Measurements from ENCODE around the gene FBXL7.

FBXL7 gene

DNA sequence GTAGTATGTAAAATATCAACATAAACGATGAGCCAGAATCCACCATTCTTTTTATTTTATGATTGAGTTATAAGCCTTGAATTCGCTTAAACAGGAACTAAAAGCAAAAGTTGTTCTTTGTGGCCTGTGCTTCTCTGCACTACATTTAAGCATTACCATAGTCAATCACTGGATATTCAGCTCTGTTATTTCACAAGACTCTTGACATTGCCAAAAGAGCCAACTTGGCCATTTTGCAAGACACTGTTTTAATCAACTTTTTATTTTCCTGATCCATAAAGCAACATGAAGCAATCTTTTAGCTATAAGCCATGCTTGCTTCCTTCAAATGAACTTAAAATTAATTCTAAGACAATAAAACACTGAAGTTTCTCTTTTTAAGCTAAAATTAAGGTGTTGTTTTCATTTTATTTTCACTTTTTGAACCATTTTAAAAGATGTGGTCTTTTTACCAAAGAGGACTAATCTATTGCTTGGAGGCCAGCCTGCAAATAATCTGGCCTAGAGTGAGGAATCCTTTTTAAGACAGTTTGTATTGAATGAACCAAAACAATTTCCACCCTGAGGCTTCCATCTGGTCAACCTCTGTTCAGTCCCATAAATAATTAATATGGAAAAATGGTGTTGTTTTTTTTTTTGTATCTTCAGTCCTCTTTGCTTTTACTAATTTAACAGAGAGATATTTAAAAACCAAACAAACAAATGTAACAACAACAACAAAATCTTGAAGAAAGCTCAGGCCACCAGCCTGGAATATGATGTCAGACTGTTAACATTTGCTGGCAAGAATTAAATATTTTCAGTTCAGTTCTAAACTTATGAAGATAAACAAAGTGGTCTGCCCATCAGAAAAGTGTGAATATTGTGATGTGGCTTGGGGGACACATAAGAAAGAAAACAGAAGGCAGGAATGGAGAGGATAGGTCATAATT lies 405.2 kb downstream of the FBXL7 start:
- no peak for DNase-seq

DNA sequence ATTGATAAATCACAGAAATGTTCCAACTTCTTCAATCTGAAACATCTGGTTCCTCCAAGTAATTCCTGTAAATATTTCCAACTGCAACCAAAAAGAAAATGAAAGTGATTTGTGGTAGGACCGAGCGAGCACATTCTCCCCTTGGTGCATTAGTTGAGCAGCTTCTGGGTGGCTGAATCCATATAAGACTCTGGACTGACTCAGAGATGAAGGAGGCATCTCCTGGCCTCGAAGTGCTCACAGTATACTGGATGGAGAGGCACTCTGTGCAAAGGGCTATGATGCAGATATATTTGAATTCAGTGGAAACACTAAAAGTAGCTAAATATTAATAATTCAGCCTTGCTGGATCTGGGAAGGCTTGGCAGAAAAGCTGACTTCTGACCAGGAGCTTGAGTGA lies 414.7 kb downstream of the FBXL7 start:
- DNase-seq = no peak

DNA sequence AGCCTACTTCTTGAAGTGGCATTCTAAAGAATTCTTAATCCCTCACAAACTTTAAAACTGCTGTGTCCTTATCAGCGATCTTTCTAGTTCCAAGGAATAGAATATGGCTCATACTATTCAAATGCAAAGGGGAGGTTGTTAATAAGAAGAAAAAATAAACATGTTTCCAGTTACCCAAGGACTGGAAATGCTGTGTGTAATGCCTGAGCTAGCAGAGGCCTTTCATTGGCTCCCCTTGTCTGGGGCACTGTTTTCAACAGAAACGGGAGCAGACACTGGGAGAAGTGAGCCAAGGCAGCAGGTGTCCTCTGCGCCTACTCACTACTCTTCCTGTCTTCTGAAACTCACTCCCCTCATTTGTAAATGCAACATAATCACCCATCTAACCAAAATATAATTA lies 426.6 kb downstream of the FBXL7 start:
- DNase-seq = no peak

DNA sequence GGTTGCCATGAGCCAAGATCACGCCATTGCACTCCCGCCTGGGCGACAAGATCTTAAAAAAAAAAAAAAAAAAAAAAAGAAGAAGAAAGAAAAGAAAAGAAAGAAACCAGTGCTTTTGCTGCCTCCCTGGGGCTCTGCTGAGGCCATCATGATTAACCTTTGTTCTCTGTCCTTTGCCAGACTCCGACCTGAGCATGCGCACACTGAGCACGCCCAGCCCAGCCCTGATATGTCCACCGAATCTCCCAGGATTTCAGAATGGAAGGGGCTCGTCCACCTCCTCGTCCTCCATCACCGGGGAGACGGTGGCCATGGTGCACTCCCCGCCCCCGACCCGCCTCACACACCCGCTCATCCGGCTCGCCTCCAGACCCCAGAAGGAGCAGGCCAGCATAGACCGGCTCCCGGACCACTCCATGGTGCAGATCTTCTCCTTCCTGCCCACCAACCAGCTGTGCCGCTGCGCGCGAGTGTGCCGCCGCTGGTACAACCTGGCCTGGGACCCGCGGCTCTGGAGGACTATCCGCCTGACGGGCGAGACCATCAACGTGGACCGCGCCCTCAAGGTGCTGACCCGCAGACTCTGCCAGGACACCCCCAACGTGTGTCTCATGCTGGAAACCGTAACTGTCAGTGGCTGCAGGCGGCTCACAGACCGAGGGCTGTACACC lies 427.9 kb downstream of the FBXL7 start:
- DNase-seq = no peak

DNA sequence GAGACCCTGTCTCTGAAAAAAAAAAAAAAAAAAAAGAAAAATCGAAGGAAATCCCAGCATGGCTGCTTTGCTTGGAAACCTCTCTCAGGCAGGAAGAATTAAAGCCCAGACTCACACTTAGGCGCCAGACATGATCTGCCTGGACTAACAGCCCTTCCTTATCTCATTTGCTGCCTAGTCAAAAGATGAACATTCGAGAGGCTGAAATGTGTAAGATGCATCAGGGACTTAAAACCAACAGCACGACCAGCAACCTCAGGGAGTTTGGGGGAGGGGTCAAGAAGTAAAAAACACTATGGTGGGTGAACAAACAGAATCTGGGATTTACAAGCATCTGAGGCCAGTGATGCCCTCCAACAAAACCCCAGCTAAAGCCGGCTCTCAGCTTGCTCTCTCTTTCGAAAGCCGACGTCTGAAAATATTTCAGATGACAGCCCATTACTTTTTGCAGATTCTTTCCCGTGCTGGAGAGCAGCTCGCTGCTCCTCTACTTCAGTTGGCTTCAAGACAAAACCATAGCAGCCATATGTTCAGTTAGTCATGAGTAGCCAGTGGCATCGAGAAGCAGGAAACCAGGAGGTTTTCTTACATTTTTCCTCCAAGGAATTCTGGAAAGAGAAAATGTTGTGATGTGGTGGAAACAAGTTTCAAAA lies 429.8 kb downstream of the FBXL7 start:
- DNase-seq = peak; percentile 6

DNA sequence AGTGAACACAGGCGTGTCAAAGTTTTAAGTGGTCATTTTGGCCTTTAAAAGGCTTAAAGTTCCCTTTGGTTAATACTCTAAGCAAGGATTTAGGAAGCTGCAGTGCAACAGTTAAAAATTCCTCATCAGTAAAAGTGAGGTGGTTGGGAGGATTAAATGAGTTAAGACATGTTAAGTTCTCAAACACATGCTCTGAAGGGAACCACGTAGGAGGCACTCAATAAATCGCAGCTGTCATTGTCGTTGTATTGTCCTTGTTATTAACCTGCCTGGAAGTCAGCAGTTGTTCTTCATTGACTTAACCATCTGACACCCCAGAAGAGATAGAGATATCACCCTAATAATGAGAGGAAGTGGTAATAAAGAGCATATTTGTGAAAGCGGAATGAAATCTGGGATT lies 432.1 kb downstream of the FBXL7 start:
- DNase-seq = peak; percentile 84

DNA sequence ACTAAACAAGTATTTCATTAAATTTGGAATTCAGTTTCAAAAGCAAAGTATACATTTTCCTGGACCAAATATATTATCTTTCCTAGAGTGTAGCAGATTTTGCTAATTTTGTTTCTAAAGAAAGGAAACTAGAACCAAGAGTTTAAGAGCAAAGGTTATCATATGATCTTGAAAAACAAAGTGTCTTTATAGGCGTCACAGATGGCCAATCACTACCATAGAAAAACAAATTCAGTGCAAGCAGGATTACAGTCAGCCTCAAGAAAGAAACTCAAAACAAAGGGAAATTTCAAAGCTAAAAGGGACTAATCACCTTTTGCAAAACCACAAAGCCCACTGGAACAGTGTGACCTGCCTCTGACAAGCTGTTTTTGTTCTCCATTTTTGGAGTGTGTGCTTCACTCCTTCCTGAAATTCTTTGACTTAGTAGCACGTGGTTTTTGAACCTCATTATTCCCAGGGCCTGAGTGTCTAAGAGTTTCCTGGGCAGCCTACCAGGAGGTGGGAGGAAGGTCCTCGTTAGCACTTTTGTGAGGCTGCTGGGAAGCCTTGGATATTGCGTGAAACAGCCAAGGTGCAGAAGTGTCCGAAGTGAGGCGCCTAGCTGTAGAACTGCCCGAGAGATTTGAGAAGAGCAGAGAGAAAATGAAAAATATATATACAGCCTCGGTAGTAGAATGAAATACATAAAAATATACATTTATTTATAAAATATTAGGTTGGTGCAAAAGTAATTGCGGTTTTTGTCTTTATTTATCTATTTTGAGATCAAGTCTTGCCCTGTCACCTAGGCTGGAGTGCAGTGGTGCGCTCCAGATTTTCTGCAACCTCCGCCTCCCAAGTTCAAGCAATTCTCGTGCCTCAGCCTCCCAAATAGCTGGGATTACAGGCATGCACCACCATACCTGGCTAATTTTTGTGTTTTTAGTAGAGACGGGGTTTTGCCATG lies 433.6 kb downstream of the FBXL7 start:
- DNase-seq = no peak

DNA sequence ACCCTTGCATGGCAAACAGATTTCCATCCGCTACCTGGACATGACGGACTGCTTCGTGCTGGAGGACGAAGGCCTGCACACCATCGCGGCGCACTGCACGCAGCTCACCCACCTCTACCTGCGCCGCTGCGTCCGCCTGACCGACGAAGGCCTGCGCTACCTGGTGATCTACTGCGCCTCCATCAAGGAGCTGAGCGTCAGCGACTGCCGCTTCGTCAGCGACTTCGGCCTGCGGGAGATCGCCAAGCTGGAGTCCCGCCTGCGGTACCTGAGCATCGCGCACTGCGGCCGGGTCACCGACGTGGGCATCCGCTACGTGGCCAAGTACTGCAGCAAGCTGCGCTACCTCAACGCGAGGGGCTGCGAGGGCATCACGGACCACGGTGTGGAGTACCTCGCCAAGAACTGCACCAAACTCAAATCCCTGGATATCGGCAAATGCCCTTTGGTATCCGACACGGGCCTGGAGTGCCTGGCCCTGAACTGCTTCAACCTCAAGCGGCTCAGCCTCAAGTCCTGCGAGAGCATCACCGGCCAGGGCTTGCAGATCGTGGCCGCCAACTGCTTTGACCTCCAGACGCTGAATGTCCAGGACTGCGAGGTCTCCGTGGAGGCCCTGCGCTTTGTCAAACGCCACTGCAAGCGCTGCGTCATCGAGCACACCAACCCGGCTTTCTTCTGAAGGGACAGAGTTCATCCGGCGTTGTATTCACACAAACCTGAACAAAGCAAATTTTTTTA lies 436.7 kb downstream of the FBXL7 start:
- no peak for DNase-seq

DNA sequence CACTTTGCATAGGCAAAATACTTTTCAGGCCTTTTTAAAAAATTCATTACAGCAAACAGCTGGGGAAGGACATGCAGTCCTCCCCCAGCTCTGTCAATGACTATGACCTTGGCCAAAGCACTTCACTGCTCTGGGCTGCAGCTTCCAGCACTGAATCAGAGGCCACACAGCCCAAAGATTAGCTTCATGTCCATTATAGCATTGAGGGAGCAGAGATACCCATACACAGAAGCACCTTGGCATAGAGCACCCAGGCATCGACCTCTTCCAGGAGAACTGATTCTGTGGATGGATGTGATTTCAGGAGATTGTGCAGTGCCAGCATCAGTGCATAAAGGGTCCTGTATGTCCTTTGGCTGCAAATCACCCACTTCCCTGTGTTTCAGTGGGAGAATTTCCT lies 437.7 kb downstream of the FBXL7 start:
- no peak for DNase-seq

DNA sequence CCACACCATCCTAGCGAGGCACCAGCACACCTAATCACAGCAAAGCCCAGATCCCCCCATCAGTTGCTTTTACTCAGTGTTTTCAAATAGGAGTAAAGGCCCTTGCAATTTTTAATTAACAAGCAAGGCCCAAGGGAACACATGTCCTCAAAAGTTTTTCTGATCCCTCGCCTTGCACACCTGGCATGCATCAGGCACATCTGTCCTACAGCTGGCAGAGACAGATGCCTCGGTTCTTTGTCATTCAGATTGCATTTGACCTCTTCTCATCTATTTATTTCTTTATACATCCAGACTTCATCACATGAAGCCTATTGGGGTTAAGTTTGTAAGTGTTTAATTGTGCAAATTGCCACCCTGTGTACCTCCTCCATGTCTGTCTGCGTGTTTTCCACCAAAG lies 438.2 kb downstream of the FBXL7 start:
- no peak for DNase-seq

DNA sequence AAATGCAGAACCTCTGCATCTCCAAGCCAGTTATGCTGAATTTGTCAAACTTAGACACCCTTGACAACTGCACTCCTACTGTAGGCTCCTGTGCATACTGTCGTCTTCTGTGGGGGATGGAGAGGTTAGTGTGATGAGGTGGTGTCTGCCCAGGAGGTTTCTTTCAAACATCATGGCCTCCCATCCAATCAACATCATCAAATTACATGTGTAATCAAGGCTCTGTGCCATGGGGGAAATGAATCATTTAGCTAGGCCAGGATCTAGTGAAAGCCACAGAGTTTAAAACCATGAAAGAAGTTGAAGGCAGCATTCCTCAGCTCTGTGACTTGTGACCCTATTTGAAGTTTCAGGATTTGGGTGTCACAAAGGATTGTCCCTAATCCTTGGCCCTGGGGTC lies 439.0 kb downstream of the FBXL7 start:
- DNase-seq = no peak

DNA sequence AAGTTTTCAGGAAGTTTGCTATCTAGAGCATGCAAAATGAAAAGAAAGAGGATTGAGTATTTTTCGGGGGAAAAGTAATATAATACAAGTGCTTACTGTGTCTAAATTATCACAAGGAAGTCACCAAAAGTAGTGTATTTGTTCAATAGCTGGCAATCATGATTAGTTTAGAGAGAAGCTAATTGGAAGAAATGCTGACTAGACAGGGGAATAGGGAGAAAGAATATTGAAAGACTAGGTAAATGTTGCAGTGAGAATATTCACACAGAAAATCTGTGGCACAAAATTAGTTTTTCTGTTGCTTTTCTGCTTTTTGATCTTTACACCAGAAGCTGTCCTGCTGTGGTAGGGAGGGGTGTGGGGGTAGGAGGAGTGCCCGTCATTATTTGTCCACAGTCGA lies 440.9 kb downstream of the FBXL7 start:
- DNase-seq = no peak

DNA sequence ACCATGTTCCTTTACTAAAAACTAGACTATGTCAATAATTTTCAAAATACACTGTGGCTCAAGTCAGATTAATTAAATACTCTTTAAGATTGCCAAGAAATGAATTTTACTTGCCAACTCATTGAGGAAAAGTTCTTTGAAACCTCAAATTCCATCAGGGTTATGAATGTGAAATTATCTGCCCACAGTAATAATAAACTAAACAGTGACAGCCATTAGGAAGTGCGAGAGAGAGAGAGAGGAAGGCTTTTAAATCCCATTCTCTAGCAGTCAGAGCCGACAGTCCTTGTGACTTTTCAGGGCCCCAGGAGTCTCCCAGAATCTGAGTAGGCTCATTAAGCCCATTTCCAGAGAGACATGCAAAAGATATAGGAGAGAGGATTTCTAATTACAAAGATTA lies 443.5 kb downstream of the FBXL7 start:
- no peak for DNase-seq

DNA sequence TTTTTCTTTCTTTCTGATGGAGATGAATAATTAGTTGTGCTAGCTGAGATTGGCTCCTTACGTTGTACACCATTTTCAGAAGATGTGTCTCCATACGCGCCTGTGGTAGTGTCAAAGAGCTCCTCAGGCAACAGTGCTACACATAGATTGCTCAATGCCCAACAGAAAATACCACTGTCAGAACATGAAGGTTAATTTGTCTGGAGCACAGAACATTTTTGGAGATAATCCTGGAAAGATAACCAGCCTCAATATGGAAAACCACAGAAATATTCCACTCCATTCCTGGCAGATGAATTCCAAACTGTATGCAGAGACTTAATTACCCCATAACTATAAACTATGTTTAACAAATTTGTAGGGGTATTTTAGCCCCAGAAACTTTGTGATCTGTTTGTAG lies 446.0 kb downstream of the FBXL7 start:
- no peak for DNase-seq

DNA sequence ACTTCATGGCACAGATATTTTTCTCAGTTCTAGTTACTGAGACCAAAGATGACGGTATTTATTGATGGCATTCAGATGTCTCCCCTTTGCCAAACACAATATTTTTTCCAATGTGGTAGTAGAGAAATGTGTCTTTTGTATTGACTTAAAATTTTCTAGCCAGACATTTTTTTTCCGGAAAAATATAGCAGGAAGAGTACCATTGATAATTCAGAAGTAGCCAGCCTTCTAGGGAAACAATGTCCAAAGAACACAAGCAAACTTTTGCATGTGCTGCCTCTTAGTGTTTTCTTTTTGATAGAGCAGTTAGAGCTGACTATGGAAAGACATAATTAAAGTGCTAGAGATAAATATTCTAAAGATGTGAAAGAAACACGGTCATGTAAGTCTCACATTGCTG lies 448.2 kb downstream of the FBXL7 start:
- no peak for DNase-seq

DNA sequence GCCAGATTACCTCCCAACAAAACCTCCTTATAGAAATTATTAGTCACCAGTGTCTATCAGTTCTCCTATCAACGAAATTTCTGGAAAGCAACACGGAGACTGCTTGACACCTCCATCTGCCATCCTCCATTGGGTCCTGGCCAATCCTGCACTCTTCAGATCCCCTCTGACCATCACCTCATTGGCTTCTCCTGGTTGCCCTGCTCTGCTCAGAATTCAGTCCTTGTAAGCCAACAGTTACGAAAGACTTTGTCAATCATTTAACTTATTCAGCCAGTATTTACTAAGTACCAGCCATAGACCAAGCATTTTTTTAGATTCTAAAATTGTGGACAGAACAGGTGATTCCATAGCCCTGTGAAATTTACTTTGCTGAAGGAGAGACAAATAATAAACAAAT lies 451.1 kb downstream of the FBXL7 start:
- DNase-seq = no peak

DNA sequence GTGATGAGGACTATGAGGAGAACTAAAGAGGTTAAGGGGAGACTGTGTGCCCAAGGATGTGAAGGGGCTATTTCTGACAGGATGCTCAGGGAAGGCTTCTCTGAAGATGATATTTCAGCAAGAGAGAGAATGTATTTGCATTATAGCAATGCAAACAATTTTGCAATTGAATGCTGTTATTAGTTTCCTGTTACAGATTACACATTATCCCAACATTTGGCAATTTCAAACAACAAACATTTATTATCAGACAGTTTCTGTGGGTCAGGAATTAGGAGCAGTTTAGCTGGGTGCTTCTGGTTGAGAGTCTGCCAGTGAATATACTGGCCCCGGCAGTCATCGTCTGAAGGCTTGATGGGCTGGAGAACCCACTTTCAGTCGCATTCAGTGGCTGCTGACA lies 451.6 kb downstream of the FBXL7 start:
- DNase-seq = no peak

DNA sequence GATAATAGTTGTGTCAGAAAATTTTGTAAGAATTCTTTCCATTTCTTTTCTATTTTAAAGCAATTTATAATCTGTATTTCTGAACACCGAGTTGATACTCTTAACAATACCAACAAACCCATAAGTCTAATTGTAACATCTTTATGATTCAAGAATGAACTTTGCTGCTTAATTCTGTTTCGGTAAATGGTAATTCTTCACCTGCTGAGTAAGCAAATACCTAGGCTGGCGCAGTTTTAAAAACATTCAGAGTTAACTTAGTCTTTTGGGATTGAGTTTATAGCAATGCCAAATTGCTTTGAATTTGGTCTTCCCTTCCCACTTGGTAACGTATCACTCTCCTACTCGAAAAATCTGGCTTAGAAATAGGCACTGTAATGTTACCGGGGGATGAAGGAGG lies 456.6 kb downstream of the FBXL7 start:
- DNase-seq = no peak

DNA sequence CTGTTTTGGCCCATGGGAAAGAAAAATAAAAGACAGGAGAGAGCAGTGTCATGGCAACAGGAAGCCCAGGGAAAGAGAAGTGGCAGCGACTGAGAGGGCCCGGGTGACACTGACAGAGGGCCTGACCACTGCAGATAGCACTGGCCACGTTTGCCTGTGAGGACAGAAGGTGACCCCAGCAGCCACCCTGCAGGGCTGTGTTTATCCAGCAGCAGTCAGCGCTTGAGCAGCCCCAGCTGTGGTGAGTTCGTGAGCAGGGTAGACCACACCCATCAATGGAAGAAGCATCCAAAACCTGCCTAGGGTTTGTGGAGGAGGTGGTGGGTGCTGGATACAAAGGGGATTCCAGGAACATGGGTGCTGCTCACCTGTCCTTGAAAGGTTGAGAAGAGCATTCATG lies 457.1 kb downstream of the FBXL7 start:
- DNase-seq = no peak

DNA sequence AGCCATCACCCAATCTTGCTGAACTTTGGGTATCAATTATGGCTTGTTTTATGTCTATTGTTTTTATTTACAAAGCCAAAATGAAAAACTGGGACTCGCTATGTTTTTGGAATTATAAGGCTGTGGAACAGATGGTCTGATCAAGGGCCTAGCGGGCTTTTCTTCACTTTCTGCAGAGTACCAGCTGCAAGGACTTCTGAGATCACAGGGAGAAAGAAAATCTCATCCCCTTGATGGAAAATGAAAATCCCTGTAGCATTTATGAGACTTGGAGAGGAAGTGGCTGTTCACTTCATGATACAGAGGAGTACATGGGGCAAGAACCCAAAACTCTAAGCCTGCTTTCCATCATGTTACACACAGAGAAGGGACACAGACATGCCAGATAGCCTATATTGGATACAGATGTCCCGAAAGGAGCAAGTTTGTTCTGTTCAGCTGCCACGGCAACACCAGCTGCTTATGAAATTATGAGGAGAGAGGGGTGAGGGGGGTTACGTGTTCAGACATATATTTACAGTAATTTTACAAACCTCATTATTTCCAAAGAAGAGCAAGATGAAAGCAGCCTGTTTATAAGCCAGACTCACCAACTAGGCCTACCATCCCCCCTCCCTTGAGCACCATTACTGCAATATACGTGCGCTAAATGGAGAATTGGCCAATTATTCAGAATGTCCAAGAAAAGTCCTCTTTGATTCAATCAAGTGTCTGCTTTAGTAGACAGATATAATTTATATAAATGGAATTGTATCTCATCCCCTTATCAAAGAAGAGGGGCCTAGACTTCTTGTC lies 459.6 kb downstream of the FBXL7 start:
- DNase-seq = peak; percentile 7

DNA sequence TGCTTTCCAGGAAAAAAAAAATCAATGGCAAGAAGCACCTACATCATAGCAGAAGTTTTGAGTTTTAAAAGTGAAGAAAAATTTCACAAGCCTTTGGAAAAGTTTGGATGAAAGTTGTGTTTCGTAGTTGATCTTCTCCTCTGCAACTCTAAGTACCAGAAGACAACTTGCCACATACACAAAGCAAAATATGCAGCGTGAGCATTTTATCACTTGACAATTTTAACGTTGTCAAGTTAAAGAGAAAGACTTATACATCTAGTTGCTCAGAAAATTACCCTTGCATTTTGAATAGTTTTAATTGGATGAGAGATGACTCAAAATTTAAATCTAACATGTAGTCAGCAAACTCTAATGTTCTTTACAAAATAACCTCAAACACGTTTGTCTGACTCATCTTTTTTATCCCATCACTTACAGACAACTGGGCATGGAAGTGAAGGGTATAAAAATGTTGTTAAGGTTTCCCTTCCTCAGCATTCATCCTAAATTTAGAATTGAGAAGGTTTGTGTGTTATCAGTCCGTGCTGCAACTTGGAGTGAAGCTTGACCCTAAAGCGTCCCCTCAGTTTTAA lies 466.2 kb downstream of the FBXL7 start:
- no peak for DNase-seq
